LHCN-M2 (cell line): ENCODE results near the gene MYL10. TPM values are rescaled to one million over a fixed set of nuclear protein-coding genes. Genes with fewer than 3 reads are reported as not detected.
"Not testable (repeated sequence)": the region's sequence is repeated elsewhere in the genome, so short reads cannot be mapped to it uniquely, and the experiment has no call there.

Experiments
- DNase-seq: peaks from one replicate; pipeline ENCODE4 v3.0.0-alpha.2; 2012; ENCODE audit warnings: low read depth
- total RNA-seq: library from RNA; depleted of rRNA; stranded (reverse); fragments of >200 nt; gene quantifications from 2 replicates; pipeline ENCODE4 v1.2.3, GENCODE V29; 2014

MYL10 gene
- total RNA-seq, 1 experiment from 2014 or later, result 0.34 TPM

DNA sequence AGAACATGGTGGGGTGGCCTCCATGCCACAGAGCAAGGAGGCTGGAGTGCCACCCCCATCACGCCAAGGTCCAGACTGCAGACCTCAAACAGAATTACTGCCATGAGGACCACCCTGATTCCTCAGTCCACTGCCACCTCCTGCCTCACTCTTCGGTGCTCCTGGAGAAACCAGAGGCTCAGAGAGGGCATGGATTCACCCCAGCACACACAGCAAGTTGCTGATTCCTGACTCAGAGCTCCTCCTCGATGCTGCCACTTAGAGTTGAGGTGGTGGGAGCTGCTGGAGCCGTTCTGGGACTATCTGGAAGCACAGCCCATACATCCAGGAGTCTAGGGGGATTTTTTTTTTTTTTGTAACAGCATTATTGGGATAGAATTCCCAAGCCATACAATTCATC, 22.0 kb upstream of the MYL10 start:
- DNase-seq, result no peak

GRCh38 chr7:101650579-101651081, 21.5 kb upstream of the MYL10 start:
- no peak for DNase-seq

- DNase-seq, result not testable (repeated sequence)
Measured at GRCh38 chr7:101647876-101648275, 18.8 kb upstream of the MYL10 start.

DNA sequence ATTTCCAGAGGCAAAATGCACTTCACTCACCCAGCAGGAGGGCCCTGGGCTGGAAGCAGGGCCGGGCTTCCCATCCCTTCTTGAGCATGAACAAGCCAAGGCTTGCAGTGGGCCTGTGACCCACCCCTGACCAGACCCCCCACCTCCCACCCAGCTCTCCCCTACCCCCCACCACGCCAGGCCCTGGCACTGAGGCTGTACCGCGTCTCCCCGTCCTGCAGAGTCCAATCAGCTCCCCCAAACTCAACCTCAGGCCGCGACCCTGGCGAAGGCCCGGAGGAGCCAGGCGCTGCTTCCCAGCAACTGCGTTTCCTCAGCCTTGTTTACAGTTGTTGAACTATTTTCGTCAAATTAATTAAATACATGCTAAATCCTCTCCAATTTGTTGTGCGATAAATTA, 16.9 kb upstream of the MYL10 start:
- no peak for DNase-seq

DNA sequence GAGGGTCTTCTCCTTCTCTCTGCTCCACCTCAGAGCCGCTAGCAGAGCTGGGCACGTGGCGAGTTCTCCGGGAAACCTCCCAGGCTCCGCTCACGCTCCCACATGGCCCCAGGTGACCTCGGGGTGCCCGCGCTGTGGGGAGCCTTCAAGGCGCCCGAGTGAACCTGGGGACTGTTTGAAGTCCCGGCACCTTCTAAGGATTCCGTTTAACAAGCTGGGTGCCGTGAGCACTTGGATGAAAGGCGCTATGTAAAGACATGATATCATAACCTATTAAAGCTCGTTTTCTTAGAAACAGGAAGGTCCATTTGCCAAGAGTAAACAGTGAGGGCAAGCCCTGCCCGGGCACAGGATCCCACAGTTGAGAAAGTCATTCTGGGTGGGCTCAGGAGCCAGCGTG, 15.8 kb upstream of the MYL10 start:
- no peak for DNase-seq

- DNase-seq, result not testable (repeated sequence)
Measured at GRCh38 chr7:101639127-101639526, 10.0 kb upstream of the MYL10 start.

- peak; percentile 28 for DNase-seq
Measured at GRCh38 chr7:101636822-101637623, 7.9 kb upstream of the MYL10 start.

DNA sequence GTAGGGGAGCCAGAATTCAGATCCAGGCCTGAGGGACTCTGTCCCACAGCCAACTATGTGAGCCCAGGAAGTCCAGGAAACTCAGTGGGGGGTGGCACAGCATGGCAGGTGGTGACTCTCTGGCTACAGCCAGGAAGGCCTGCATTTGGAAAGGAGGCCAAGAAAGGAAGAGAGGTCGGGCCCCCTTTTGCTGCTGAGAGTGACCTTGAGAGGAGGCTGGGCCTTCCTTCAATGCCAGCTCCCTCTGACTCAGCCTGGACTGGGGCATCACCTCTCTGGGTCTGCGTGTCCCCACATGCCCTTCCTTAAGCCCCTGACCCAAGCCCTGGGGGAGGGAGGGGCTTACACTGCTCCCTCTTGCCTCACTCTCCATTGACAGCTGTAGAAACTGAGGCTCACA, 6.4 kb upstream of the MYL10 start:
- DNase-seq, result peak; percentile 51

- DNase-seq, result peak; percentile 31
Measured at GRCh38 chr7:101634196-101634717, 5.2 kb upstream of the MYL10 start.

GRCh38 chr7:101633511-101633910, 4.4 kb upstream of the MYL10 start:
- DNase-seq, result peak; percentile 44

- DNase-seq, result peak; percentile 50
Measured at GRCh38 chr7:101632641-101633040, 3.5 kb upstream of the MYL10 start.

- peak; percentile 64 for DNase-seq
Measured at GRCh38 chr7:101631224-101631714, 2.2 kb upstream of the MYL10 start.

GRCh38 chr7:101630591-101630990, 1.5 kb upstream of the MYL10 start:
- peak; percentile 53 for DNase-seq

- DNase-seq, result peak; percentile 95
Measured at GRCh38 chr7:101628522-101628921, 574 bp downstream of the MYL10 start.

GRCh38 chr7:101626758-101627157, 2.3 kb downstream of the MYL10 start:
- no peak for DNase-seq

DNA sequence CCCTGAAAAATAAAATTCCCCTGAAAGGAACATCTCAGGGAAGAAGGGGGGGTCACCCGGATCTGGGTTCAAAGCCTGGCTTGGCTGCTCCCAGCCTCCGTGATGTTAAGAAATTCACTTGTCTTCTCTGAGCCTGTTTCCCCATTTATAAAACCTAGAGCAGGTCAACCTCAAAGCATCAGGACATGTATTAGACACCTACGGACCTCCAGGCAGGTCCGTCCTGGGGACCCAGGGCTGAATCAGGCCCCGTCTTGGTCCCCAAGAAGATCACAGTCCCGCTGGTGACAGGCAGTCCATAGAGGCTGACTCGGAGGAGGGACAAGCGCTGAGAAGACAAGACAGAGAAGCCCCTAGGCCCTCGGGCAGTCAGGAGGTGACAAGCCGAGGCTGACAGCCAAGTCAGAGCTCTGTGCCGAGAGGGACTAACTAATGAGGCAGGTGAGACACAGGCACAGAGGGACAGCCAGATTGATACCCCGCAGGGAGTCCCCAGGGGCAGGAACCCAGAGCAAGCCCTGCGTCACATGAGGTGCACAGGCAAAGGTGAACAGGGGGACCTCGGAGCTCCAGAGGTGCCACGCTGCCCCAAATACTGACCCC, 2.9 kb downstream of the MYL10 start:
- no peak for DNase-seq

GRCh38 chr7:101625031-101625791, 3.9 kb downstream of the MYL10 start:
- DNase-seq, result no peak

GRCh38 chr7:101624246-101625001, 4.7 kb downstream of the MYL10 start:
- peak; percentile 77 for DNase-seq

DNA sequence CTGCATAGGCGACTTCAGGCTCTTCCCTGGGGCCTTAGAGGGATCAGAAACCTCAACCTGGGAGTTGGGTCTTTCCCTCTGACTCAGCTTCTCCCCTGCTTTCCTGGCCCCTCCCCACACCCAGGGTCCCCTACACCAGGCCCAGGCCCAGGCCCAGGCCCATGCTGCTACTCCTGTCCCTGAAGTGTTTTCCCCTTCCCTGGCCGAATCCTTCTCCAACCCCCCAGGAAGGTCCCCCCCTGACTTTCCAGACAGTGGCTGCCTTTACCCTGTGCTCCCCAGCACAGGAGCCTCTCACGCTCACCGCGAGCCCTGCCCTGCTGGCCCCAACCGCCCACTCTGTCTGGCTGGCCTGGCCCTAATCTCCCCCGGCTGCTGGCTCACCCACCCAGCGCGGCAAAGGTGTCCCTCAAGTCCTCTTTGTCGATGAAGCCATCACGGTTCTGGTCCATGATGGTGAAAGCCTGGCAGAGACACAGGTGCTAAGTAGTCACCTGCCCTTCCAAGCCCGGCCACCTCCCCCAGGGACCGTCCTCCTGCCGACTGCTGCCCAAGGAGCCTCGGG, 6.4 kb downstream of the MYL10 start:
- DNase-seq, result no peak

DNA sequence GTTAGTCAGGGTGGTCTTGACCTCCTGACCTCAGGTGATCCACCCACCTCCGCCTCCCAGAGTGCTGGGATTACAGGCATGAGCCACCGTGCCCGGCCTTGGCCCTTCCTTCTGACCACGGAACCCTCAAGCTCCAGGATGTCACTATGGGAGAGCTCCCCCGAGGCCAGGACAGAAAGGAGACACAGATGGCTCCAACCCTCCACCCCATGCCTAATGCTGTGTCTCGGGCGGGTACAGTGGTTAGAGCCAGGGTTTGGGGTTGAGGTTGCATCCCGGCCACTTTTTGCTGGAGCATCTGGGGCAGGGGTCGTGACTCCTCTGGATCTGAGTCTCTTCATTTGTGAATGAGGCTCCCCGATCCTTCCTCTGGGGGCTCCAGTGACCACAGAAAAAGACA, 8.1 kb downstream of the MYL10 start:
- no peak for DNase-seq

GRCh38 chr7:101620395-101620794, 8.7 kb downstream of the MYL10 start:
- DNase-seq, result no peak
